ENCODE results near the gene GLS.
"Not testable (repeated sequence)": the region's sequence is repeated elsewhere in the genome, so short reads cannot be mapped to it uniquely, and the experiment has no call there.

Gene GLS

GRCh38 chr2:190935054-190935453, 54.4 kb downstream of the GLS start:
- DNase-seq, result no peak

GRCh38 chr2:190938771-190939335, 58.2 kb downstream of the GLS start:
- no peak for DNase-seq

GRCh38 chr2:190940454-190940853, 59.8 kb downstream of the GLS start:
- DNase-seq, result no peak

- DNase-seq, result no peak
Measured at GRCh38 chr2:190941571-190941970, 61.0 kb downstream of the GLS start.

GRCh38 chr2:190942697-190943096, 62.1 kb downstream of the GLS start:
- no peak for DNase-seq

GRCh38 chr2:190943706-190944105, 63.1 kb downstream of the GLS start:
- no peak for DNase-seq

GRCh38 chr2:190947141-190947540, 66.5 kb downstream of the GLS start:
- peak; percentile 18 for DNase-seq

GRCh38 chr2:190947711-190948251, 67.2 kb downstream of the GLS start:
- peak; percentile 77 for DNase-seq

GRCh38 chr2:190948671-190949070, 68.0 kb downstream of the GLS start:
- peak; percentile 40 for DNase-seq

GRCh38 chr2:190950566-190950991, 70.0 kb downstream of the GLS start:
- DNase-seq, result no peak

GRCh38 chr2:190953257-190953656, 72.6 kb downstream of the GLS start:
- DNase-seq, result no peak

- DNase-seq, result peak; percentile 21
Measured at GRCh38 chr2:190959911-190960788, 79.5 kb downstream of the GLS start.

GRCh38 chr2:190961117-190961516, 80.5 kb downstream of the GLS start:
- DNase-seq, result not testable (repeated sequence)

GRCh38 chr2:190961918-190962487, 81.4 kb downstream of the GLS start:
- peak; percentile 38 for DNase-seq

- no peak for DNase-seq
Measured at GRCh38 chr2:190963088-190963487, 82.5 kb downstream of the GLS start.

- DNase-seq, result no peak
Measured at GRCh38 chr2:190964170-190964795, 83.7 kb downstream of the GLS start.

- no peak for DNase-seq
Measured at GRCh38 chr2:190965580-190966222, 85.1 kb downstream of the GLS start.

- no peak for DNase-seq
Measured at GRCh38 chr2:190968522-190968921, 87.9 kb downstream of the GLS start.

- DNase-seq, result no peak
Measured at GRCh38 chr2:190970160-190970559, 89.5 kb downstream of the GLS start.

GRCh38 chr2:190970873-190971506, 90.4 kb downstream of the GLS start:
- no peak for DNase-seq

GRCh38 chr2:190972213-190972612, 91.6 kb downstream of the GLS start:
- no peak for DNase-seq

GRCh38 chr2:190972846-190973245, 92.2 kb downstream of the GLS start:
- DNase-seq, result peak; percentile 72
